NCI-H2196 treated with DMSO at 0.1 percent for 48 hours (cell line): ENCODE results near the gene PHOSPHO1.

Experiments
- DNase-seq: peaks from one replicate; lab custom pipeline; 2025; ENCODE audit not compliant: unreplicated experiment; lab: John Stamatoyannopoulos, UW

The PHOSPHO1 gene

GRCh38 chr17:49219987-49220386 is 10.6 kb downstream of the PHOSPHO1 start:
- no peak for DNase-seq

- DNase-seq: no peak
Measured at GRCh38 chr17:49218941-49219913, 11.4 kb downstream of the PHOSPHO1 start.

- DNase-seq: no peak
Measured at GRCh38 chr17:49217651-49218413, 12.8 kb downstream of the PHOSPHO1 start.

GRCh38 chr17:49216953-49217650 is 13.5 kb downstream of the PHOSPHO1 start:
- DNase-seq: no peak

GRCh38 chr17:49216482-49216881 is 14.1 kb downstream of the PHOSPHO1 start:
- DNase-seq: no peak

- DNase-seq: no peak
Measured at GRCh38 chr17:49214676-49215360, 15.8 kb downstream of the PHOSPHO1 start.

GRCh38 chr17:49213847-49214246 is 16.7 kb downstream of the PHOSPHO1 start:
- no peak for DNase-seq

- no peak for DNase-seq
Measured at GRCh38 chr17:49213399-49213798, 17.2 kb downstream of the PHOSPHO1 start.

- no peak for DNase-seq
Measured at GRCh38 chr17:49210158-49211029, 20.2 kb downstream of the PHOSPHO1 start, which contains the start of the genes ABI3 and GNGT2. TSS of gene ABI3 (plus strand) at chr17:49210707. CDS start at chr17:49210725, 18 bp downstream. TSS of gene GNGT2 (minus strand) at chr17:49210574. CDS start at chr17:49207422, 3,152 bp downstream.

GRCh38 chr17:49209061-49209571 is 21.5 kb downstream of the PHOSPHO1 start:
- DNase-seq: no peak

- DNase-seq: no peak
Measured at GRCh38 chr17:49204516-49204915, 26.1 kb downstream of the PHOSPHO1 start.

GRCh38 chr17:49203796-49204195 is 26.8 kb downstream of the PHOSPHO1 start:
- no peak for DNase-seq

GRCh38 chr17:49201481-49201927 is 29.1 kb downstream of the PHOSPHO1 start:
- no peak for DNase-seq

GRCh38 chr17:49200423-49201083 is 30.0 kb downstream of the PHOSPHO1 start:
- no peak for DNase-seq

GRCh38 chr17:49198211-49198610 is 32.4 kb downstream of the PHOSPHO1 start:
- no peak for DNase-seq

GRCh38 chr17:49197346-49197998 is 33.1 kb downstream of the PHOSPHO1 start:
- no peak for DNase-seq

GRCh38 chr17:49196520-49196919 is 34.1 kb downstream of the PHOSPHO1 start:
- no peak for DNase-seq

- DNase-seq: no peak
Measured at GRCh38 chr17:49195751-49196150, 34.8 kb downstream of the PHOSPHO1 start.
